Panc1 (cell line): ENCODE measurements around the gene MDGA2. TPM values are rescaled to one million over a fixed set of nuclear protein-coding genes. Genes with fewer than 3 reads are reported as not detected.
"Not testable (repeated sequence)": the region's sequence is repeated elsewhere in the genome, so short reads cannot be mapped to it uniquely, and the experiment has no call there.

Experiments
- ATAC-seq: fragments of 200-7000 bp; cut with Tn5 transposase; 2 replicates; pipeline ENCODE4 v1.9.1; 2020; ENCODE audit warnings: mild to moderate bottlenecking, moderate library complexity
- BruUV-seq: library from RNA; stranded (reverse); fragments of 400-500 nt; replicated peaks from 2 replicates; lab custom pipeline; 2021; lab: Mats Ljungman, UMichigan
- CTCF ChIA-PET: fragments of 300-600 bp; sonication (Branson Sonifier 250); formaldehyde crosslinking; loops from one replicate; lab custom pipeline; 2022; ENCODE audit warnings: antibody characterized with exemption; lab: Charles Lee
- POLR2A ChIA-PET: fragments of 300-600 bp; sonication (Branson Sonifier 250); formaldehyde crosslinking; loops from one replicate; lab custom pipeline; 2022; ENCODE audit warnings: antibody characterized with exemption; lab: Charles Lee
- DNase-seq: peaks from one replicate; pipeline ENCODE4 v3.0.0-alpha.2; 2010; ENCODE audit warnings: low read depth, low spot score
- H3K27ac ChIP-seq: 2 replicates; pipeline ENCODE4 v1.5.1; 2011; ENCODE audit warnings: mild to moderate bottlenecking, low read length, inconsistent platforms
- H3K27me3 ChIP-seq: fragments of 200-500 bp; sonication (Bioruptor generic); 2 replicates; pipeline ENCODE4 v1.6.0; 2014; ENCODE audit warnings: low read length, inconsistent platforms; ENCODE audit not compliant: control insufficient read depth, insufficient read depth
- H3K36me3 ChIP-seq: fragments of 200-500 bp; sonication (Bioruptor generic); 2 replicates; pipeline ENCODE4 v1.5.1; 2014; ENCODE audit warnings: inconsistent platforms, mild to moderate bottlenecking, low read length, moderate library complexity; ENCODE audit not compliant: control insufficient read depth, insufficient read depth
- H3K4me1 ChIP-seq: 2 replicates; pipeline ENCODE4 v1.5.1; 2011; ENCODE audit warnings: inconsistent platforms, mild to moderate bottlenecking, low read length, moderate library complexity; ENCODE audit not compliant: control insufficient read depth, insufficient read depth
- H3K4me3 ChIP-seq, 2 experiments: 2 replicates each; pipeline ENCODE4 v1.5.1; 2011 to 2012; ENCODE audit warnings: low read depth in 2 of 2, low read length in 2 of 2, mild to moderate bottlenecking in 2 of 2, inconsistent platforms in 1 of 2, moderate library complexity in 1 of 2
- H3K9me3 ChIP-seq: fragments of 200-500 bp; sonication (Bioruptor generic); 2 replicates; pipeline ENCODE4 v1.5.1; 2014; ENCODE audit warnings: low read depth, mild to moderate bottlenecking, inconsistent platforms, low read length, moderate library complexity; ENCODE audit not compliant: control insufficient read depth, insufficient read depth
- POLR2AphosphoS5 ChIP-seq: IDR thresholded peaks from 2 replicates; pipeline ENCODE4 v1.6.1; 2012; ENCODE audit warnings: mild to moderate bottlenecking, low read depth, low read length, moderate library complexity
- REST ChIP-seq, 2 experiments: IDR thresholded peaks; 2 replicates each; pipeline ENCODE4 v1.6.1; 2011 to 2012; ENCODE audit warnings: low read depth in 2 of 2, control low read depth in 1 of 2, low read length in 1 of 2, mild to moderate bottlenecking in 1 of 2, moderate library complexity in 1 of 2; ENCODE audit not compliant: insufficient read depth in 1 of 2
- SIN3A ChIP-seq: IDR thresholded peaks from 2 replicates; pipeline ENCODE4 v1.6.1; 2012; ENCODE audit warnings: low read depth, mild to moderate bottlenecking, low read length, moderate library complexity, borderline replicate concordance; ENCODE audit not compliant: insufficient read depth
- TCF7L2 ChIP-seq: IDR thresholded peaks from 2 replicates; pipeline ENCODE4 v1.6.1; 2011; ENCODE audit warnings: mild to moderate bottlenecking, low read depth, low read length, inconsistent platforms
- in situ Hi-C: cut with HindIII; loops from 2 replicates; pipeline ENCODE4 v1.10.0; 2016; ENCODE audit warnings: low sequenced_read_pairs, low pct_unique_long_range_greater_than_20kb
- intact Hi-C: fragments of 100-400 bp; cut with micrococcal nuclease; formaldehyde crosslinking; loops from one replicate; pipeline ENCODE4 v1.10.0; 2022; ENCODE audit not compliant: unreplicated experiment
- total RNA-seq: library from RNA; stranded (reverse); gene quantifications from one replicate; pipeline ENCODE4 v1.2.1, GENCODE V29; 2021; ENCODE audit not compliant: unreplicated experiment
- TF ChIP-seq, protein P1 (sequence below): fragments of 450-650 bp; IDR thresholded peaks from 2 replicates; pipeline ENCODE4 v1.5.1; 2017; ENCODE audit warnings: mild to moderate bottlenecking

The MDGA2 gene
- total RNA-seq, 1 experiment from 2014 or later = not detected

- TF ChIP-seq, protein P1, sequence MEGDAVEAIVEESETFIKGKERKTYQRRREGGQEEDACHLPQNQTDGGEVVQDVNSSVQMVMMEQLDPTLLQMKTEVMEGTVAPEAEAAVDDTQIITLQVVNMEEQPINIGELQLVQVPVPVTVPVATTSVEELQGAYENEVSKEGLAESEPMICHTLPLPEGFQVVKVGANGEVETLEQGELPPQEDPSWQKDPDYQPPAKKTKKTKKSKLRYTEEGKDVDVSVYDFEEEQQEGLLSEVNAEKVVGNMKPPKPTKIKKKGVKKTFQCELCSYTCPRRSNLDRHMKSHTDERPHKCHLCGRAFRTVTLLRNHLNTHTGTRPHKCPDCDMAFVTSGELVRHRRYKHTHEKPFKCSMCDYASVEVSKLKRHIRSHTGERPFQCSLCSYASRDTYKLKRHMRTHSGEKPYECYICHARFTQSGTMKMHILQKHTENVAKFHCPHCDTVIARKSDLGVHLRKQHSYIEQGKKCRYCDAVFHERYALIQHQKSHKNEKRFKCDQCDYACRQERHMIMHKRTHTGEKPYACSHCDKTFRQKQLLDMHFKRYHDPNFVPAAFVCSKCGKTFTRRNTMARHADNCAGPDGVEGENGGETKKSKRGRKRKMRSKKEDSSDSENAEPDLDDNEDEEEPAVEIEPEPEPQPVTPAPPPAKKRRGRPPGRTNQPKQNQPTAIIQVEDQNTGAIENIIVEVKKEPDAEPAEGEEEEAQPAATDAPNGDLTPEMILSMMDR = no peak
- TF ChIP-seq TCF7L2 (no peak), POLR2AphosphoS5 (no peak), REST (IDR thresholded peaks at IDR 0.05; ENCODE audit: insufficient read depth in 1 of 2, low read depth in 2 of 2, low read length in 1 of 2) (no peak), SIN3A (no peak)
- Histone ChIP-seq H3K9me3 (no peaks in the 10 kb centered on the region), H3K4me1 (no peaks in the 10 kb centered on the region), H3K4me3 (no peak overlapping the region), H3K36me3 (no peaks in the 10 kb centered on the region), H3K27ac (no peak overlapping the region), H3K27me3 (no peaks in the 10 kb centered on the region)
- POLR2A ChIA-PET = no interaction called here
- DNase-seq = no peak
- no peak for ATAC-seq
- BruUV-seq = no TSS peak
- in situ Hi-C loops = no loop called here
- intact Hi-C loops = no loop called here
- CTCF ChIA-PET = no interaction called here
Measured at GRCh38 chr14:47186486-47186885, 488.9 kb downstream of the MDGA2 start.

DNA sequence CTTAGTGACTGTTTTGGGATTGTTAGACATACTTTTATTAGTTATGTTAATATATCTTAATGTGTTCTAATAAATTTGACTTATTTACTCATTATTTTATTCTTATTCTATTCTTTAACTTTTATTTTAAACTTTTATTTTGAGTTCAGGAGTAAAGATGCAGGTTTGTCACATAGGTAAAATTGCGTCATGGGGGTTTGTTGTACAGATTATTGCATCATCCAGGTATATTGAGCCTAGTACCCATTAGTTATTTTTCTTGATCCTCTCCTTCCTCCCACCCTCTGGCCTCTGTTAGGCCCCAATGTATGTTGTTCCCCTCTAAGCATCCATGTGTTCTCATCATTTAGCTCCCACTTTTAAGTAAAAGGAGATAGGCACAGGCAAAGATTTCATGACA is 495.5 kb downstream of the MDGA2 start:
- Histone ChIP-seq H3K27me3 (no peaks in the 10 kb centered on the region), H3K27ac (no peak overlapping the region), H3K4me3 (no peak overlapping the region), H3K36me3 (no peaks in the 10 kb centered on the region), H3K9me3 (no peaks in the 10 kb centered on the region), H3K4me1 (no peaks in the 10 kb centered on the region)
- no peak for ATAC-seq
- ChIA-PET CTCF (no interaction called here), POLR2A (no interaction called here)
- in situ Hi-C loops (no loop called here), intact Hi-C loops (no loop called here)
- BruUV-seq = no TSS peak
- no peak for DNase-seq
- TF ChIP-seq POLR2AphosphoS5 = no peak
- no peak for TF ChIP-seq TCF7L2
- TF ChIP-seq REST (IDR thresholded peaks at IDR 0.05; ENCODE audit: insufficient read depth in 1 of 2, low read depth in 2 of 2, low read length in 1 of 2) = no peak
- TF ChIP-seq, protein P1 = no peak
- TF ChIP-seq SIN3A = no peak

GRCh38 chr14:47171896-47172295 is 503.5 kb downstream of the MDGA2 start:
- H3K4me3 ChIP-seq, H3K27me3 ChIP-seq, POLR2A ChIA-PET, in situ Hi-C loops, DNase-seq, CTCF ChIA-PET, H3K36me3 ChIP-seq, H3K27ac ChIP-seq, BruUV-seq, intact Hi-C loops, H3K4me1 ChIP-seq, H3K9me3 ChIP-seq, ATAC-seq: not testable (repeated sequence)
